Ureter (tissue), 1 donor: ENCODE measurements around the gene MEX3D. TPM values are rescaled to one million over a fixed set of nuclear protein-coding genes. Genes with fewer than 3 reads are reported as not detected.
A peak's percentile ranks its signal among the peaks of the same experiment; 100 is the strongest.
"Not testable (repeated sequence)": the region's sequence is repeated elsewhere in the genome, so short reads cannot be mapped to it uniquely, and the experiment has no call there.

Experiments used
- DNase-seq: peaks from one replicate; pipeline ENCODE4 v3.0.0-alpha.2; 2020; ENCODE audit warnings: low spot score
- total RNA-seq: library from RNA; stranded (reverse); gene quantifications from one replicate; pipeline ENCODE4 v1.2.4, GENCODE V29; 2023
- donor health status: DM: yes; HTN: yes; CAD: no.

MEX3D gene
- total RNA-seq, 1 donor from 2014 or later: 21.7 TPM

DNA sequence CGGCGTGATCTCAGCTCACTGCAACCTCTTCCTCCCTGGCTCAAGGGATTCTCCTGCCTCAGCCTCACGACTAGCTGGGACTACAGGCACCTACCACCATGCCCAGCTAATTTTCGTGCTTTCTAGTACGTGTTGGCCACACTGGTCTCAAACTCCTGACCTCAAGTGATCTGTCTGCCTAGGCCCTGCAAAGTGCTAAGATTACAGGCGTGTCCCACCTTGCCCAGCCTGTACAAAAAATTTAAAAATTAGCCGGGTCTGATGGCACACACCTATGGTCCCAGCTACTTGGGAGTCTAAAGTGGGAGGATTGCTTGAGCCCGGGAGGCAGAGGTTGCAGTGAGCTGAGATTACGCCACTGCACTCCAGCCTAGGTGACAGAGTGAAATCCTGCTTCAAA lies 4.7 kb upstream of the MEX3D start:
- no peak for DNase-seq

DNA sequence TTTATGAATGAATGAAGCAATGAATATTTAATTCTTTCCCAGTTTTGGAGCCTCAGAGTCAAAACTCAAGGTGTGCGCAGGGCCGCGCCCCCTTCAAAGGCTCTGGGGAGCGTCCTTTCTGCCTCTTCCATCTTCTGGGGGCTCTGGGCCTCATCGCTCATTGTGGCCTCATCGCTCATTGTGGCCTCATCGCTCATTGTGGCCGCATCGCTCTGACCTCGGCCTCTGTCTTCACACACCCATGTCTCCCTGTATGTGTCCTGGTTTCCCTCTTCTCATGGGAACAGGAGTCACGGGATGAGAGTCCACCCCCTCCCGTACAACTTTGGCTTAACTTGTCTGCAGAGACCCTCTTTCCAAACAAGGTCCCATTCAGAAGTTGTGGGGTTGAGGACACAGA lies 3.2 kb upstream of the MEX3D start:
- DNase-seq: no peak

DNA sequence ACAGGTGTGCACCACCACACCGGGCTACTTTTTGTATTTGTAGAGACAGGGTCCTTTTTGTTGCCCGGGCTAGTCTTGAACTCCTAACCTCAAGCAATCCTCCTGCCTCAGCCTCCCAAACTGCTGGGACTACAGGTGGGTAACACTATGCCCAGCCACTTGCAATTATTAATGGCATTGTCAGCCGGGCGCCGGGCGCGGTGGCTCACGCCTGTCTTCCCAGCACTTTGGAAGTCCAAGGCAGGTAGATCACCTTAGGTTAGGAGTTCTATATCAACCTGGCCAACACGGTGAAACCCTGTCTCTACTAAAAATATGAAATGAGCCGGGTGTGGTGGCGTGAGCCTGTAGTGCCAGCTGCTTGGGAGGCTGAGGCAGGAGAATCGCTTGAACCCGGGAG lies 2.7 kb upstream of the MEX3D start:
- DNase-seq: no peak

DNA sequence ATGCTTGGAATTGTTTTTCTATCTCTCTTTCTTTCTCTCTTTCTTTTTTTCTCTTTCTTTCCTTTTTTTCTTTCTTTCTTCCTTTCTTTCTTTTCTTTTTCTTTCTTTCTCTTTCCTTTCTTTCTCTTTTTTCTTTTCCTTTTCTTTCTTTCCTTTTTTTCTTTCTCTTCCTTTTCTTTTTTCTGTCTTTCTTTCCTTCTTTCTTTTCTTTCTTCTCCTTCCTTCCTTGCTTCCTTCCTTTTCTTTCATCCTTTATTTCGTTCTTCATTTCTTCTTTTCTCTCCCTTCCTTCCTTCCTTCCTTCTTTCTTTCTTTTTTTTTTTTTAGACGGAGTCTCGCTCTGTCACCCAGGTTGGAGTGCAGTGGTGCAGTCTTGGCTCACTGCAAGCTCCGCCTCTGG lies 1.9 kb upstream of the MEX3D start:
- DNase-seq: no peak

DNA sequence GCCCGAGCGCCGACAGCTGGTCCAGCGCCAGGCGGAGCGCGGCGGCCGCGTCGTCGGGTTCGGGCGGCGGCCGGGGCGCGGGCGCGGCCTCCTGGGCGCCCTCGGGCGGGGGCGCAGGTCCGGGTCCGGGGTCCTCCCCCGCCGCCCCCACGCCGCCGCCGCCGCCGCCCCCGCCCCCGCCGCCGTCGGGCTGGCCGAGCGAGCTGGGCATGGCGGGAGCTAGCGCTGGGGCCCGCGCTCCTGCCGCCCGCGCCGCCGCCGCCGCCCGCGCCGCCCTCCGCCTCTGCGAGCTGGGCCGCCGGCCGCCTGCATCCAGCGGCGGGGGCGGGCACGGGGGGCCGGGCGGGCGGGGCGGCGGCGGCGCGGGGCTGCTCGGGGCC lies 287 bp downstream of the MEX3D start:
- DNase-seq: no peak

DNA sequence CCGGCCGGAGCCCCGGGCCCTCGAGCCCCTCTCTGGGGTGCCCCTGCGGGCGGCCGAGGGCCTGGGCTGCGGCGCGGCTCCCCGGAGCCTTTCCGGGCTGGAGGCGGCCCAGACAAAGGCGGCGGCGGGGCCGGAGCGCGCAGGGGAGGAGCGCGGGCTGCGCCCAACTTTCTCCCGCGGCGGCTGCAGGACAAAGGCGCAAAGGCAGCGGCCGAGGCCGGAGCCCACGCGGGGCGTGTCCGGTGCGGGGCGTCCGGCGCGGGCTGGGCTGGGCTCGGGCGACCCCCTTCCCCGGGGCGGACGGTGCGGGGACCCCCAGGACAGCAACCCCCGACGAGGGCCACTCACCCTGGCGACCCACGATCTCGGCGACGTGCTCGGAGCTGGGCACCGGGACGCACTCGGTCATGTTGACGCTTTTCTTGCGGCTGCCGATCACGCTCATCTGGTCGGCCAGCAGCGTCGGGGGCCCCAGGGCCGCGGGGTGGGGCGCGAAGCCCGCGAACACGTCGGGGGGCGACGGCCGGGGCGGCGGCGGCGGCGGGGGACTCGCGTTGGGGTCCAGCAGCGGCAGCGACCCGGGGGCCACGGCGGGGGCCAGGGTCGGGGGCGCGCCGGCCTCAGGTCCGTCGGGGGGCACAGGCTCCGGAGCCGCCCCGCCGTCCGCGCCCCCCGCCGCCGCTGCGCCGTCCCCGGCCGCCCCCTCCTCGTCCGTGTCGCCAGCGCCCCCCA lies 843 bp downstream of the MEX3D start:
- DNase-seq: no peak

DNA sequence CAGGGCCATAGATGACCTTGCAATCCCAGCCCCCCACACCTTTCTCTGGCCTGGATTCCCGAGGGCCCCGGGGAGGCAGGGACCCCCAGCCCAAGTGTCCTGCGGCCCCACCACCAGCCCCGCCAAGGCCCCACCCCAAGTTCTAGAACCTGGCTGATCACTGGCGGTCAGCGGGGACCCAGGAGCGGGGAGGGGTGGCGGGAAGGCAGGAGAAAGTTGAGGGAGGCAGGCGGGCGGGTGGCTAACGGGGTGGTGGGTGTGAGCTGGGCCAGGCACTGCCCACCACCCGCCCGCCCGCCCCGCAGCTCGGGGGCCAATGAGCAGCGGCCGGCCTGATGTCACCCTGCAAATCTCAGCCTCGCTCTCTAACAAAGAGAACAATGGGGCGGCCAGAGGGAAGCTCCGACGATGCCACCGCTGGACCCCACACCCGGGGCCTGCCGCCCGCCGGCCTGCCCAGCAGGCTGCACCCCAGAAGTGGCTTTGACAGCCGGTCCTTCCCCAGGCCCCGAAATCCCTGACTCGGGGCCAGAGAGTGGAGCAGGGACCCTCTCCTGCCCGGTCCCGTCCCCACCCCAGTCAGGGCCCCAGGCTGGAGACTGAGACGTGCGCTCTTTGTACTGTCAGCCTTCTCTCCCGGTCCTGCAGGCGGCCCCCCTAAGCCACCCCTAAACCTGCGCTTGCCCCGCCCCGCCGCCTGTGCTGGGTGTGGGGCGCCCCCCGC lies 1.6 kb downstream of the MEX3D start:
- DNase-seq: peak; percentile 77

DNA sequence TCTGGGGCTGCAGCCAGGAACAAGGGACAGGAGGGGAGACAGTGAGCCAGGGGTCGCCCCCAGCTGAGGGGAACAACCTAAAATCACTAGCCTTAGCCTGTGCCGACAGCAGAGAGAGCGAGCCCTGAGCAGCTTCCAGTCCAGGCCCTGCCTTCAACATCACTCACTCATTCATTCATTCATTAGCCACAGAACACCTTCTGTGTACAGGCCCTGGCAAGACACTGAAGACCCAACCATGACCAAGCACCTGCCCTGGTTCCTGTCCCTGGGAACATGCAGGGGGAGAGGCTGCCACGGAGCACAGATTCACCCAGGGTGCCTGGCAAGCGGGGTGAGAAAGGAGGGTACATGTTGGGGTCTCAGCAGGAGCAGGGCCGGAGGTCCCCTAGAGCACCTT lies 4.9 kb downstream of the MEX3D start:
- no peak for DNase-seq

DNA sequence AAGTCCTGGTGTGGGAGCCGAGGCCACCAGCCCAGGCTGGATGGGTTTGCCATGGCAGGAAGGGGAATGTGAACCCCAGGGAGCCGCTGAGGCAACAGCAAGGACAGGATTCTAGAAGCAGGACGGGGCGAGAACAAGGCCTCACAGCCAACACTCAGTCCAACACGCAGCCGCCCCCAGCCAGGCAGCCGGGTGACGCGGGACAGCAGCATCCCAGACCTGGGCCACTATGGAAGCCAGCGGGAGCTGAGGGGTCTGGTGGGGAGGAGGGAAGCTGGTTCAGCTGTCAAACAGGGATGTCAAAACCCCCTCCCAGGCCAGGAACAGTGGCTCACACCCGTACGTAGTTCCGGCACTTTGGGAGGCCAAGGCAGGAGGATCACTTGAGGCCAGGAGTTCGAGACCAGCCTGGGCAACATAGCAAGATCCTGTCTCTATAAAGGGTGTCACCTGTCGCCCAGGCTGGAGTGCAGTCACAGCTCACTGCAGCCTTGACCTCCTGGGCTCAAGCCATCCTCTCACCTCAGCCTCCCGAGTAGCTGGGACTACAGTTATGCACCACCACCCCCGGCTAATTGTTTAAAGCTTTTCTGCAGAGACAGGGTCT lies 6.8 kb downstream of the MEX3D start:
- DNase-seq: no peak

DNA sequence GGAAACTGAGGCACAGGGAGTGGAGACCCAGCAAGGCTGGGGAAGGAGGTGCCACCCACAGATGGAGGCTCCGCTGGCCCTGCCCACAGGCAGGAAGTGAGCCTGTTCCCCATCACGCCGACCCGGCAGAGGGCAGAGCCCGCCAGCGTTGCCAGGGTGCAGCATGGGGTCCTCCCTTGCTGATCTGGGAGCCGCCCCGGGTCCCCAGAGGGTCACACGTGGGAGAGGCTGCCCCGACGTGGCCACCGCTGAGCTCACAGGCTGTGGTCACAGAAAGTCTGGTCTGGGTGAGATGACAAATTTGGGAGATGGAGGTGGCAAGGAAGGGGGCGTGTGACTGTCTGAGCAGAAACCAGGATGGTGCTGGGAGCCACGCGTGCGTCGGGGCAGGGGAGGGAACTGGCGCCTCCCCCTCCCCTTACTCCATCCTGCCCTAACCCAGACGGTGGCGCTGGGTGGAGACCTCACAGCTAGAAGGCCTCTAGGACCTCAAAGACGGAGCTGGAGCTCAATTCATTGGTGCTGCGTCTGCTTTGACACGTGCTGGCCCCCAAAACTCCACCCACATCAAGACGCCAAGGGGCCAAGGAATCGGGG lies 7.7 kb downstream of the MEX3D start:
- DNase-seq: no peak

DNA sequence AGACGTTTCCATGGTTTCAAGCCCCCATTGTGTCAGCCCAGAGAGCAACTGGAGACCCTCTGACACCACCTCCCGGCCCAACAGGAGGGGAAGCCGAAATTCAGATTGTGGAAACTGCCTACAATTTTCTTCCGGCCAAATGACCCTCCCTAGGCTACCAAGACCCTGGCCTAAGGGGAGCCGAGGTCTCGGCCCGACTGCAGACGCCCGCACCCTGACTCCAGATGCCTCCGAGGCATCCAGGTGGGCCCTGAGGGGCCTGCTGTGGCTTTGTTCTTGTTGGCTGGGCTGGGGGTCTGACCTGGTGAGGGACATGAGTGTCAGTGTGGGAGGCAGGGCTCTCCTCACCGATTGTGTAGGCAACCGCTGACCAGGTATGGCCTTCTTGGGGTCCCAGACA lies 9.6 kb downstream of the MEX3D start:
- DNase-seq: no peak

DNA sequence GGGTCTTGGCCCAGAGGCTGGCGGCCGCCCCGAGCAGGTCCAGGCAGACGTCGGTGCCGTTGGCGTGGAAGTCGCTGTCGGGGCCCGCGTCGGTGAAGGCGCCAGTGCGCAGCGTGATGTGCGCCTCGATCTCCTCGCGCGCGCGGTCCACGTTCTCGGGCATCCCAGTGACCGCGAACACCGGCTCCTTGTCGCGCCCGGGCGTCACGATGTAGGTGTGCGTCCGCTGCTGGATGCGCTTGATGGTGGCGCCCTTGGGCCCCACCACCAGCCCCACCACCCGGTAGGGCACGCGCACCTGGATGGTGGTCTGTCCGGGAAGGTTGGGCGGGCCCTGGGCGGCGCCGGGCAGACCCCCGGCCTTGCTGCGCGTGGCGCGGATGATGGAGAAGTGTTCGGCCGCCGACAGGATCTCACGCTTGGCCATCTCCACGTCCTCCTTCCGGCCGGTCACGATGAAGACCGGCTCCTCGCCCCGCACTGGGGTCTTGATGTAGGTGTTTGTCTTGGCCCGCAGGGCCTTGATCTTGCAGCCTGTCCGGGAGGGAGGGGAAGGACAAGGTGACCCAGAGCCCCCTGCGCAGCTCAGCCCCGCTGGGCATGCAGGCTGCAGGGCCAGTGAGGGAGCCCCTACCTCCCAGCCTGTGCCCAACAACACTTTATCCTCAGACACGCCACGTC lies 11.6 kb downstream of the MEX3D start:
- no peak for DNase-seq

DNA sequence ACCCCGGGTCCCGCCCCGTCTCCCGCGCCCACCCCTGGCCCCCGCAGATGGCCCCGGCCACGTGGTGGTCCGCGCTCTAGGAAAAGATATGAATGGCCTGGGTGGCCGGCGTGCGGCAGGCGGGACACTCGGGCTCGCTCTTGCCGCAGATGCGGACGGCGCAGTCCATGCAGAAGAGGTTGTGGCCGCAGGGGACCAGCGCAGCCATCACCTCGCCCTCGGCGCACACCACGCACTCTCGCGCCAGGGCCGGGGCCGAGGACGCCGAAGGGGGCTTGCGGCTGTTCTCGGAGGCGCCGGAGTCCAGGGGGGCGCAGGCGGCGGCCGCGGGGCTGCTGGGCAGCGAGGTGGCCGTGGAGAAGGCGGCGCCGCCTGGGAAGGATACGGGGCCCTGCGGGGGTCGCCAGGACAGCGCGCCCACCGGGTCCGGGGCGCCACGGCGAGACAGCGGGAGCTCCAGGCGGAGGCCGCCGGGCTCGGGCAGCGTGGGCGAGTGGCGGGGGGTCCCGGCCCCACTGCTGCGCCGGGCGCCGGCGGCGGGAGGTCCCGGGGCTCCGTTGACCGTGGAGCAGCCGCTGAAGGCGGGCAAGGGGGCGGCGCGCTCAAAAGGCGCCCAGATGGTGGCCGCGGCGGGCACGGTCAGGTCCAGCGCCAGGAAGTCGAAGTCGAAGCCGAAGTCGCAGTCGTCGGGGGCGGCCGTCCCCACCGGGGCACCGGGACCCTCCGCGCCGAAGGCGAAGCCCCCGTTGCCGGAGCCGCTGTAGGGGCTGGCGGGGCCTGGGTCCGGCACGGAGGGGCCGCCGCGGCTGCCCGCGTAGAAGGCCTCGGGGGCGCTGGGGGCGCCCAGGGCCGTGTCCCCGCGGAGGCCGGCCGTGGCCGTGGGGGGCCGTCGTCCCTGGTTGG lies 12.4 kb downstream of the MEX3D start:
- no peak for DNase-seq

DNA sequence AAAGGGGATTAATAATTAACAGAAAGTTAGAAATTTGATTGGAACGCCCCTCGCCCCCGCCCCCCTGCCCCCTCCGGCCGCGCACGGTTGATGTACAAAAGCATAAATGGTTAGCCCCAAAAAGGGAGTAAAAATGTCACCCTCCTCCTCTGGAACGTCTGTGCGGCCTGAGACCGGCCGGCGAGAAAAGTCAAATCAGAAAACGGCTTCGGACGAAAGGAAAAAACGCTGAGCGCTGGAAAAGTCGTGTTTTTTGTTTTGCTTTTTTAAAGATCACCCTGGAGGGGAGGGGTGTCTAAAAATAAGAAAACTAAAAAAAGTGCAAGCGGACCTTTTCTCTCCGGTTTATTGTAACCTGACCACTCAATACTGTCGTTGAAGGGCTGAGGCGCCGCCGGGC lies 13.2 kb downstream of the MEX3D start:
- DNase-seq: no peak

DNA sequence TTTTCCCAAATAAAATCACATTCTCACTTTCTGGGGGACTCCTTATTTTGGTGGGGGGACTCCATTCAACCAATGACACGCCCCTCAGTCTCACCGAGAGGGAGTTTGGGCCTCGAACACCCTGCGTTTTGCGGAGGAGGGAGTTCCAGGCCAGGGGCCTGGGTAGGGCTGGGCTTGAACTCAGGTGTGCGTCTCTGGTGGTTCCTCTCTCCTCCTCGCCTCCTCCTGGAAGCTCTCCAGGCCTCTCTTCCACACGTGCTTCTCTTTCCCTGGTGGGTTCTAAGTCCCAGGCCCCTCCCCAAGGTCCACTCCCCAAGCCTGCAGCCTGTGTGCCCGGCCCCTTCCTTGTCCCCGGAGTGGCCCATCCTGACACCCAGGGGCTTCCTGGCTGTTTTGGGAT lies 14.7 kb downstream of the MEX3D start:
- no peak for DNase-seq

DNA sequence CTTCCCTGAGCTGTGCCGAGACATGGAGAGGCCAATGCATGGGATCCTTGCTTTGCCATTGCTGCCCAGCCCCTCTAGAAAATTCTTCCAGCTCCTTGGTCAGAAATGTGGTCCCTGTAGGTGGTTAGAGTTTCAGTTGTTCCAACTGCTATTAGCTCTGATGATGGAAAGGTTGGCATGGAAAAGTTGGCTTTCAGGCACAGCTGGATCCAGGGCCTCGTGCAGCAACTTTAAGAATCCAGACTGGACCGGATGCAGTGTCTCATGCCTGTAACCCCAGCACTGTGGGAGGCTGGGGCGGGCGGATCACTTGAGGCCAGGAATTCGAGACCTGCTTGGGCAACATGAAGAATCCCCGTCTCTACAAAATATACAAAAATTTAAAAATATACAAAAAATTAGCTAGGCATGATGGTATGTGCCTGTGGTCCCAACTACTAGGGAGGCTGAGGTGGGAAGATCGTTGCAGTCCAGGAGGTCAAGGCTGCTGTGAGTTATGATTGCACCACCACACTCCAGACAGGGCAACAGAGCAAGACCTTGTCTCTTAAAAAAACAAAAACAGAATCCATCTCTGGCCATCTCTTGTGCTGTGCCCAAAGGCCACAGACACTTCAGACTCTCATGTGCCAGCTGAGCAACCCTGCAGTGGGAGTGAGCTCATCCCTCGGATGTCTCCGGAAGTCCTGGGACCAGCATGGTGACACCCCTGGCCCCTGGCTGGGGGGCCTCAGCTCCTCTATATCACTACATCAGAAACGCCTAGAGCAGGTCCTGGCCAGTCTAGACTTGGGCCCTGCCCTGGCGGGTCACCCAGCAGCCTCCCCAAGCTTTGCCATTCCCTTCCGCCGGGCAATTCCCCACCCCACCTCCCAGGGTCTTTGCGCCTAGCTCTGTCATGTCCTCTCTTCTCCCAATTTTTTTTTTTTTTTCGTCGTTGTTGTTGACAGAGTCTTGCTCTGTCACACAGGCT lies 16.8 kb downstream of the MEX3D start:
- DNase-seq: no peak

DNA sequence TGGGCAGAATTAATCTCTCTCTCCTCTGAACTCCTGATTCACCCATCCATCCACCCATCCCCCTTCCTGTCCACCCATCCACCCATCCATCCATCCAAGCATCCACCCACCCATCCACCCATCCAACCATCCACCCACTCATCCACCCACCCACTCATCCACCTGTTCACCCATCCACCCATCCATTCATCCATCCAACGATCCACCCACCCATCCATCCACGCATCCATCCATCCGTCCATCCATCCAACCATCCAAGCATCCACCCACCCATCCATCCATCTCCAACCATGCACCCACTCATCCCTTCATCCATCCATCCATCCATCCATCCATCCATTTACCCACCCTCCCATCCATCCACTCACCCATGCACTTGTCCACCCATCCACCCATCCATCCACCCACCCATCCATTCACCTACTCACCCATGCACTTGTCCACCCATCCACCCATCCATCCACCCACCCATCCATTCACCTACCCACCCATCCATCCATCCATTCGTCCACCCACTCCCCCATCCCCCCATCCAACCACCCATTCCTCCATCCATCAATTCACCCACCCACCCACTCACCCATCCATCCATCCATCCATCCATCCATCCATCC lies 18.7 kb downstream of the MEX3D start:
- DNase-seq: no peak

DNA sequence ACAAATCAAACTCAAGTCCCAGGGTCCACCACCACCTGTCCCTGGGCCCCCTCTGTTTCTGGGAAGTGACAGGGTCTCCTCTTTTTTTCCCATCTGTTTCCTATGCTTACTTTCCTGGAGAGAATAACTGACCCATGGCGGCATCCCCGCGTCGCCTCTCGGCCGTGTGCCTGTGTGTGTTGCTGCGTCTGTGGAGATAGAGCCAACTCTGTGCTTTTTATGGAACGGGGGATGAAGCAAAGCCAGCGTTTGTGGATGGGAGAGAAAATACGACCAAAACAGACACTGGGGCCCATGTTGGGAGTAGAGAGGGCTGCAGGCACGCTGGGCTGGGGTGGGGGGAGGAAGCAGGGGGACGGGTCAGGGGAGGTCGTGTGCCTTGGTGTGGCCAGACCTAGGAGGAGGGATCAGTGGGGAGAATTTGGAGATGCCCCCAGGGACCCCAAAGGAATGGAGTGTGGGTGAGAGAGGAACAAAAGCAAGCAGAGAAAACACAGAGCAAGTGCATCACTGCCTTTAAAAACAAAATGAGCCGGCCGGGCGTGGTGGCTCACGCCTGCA lies 27.7 kb downstream of the MEX3D start:
- no peak for DNase-seq

DNA sequence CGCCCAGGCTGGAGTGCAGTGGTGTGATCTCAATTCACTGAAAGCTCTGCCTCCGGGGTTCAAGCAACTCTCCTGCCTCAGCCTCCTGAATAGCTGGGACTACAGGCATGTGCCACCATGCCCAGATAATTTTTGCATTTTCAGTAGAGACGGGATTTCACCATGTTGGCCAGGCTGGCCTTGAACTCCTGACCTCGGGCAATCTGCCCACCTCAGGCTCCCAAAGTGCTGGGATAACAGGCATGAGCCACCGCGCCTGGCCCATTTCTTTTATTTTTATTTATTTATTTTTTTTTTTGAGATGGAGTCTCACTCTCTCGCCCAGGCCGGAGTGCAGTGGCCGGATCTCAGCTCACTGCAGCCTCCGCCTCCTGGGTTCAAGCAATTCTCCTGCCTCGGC lies 28.4 kb downstream of the MEX3D start:
- not testable (repeated sequence) for DNase-seq
